ENCODE data around the gene KIRREL3. TPM values are rescaled to one million over a fixed set of nuclear protein-coding genes. Genes with fewer than 3 reads are reported as not detected.

The KIRREL3 gene
- total and polyA plus RNA-seq, 2 donors (not counting 3 experiments of a cell fraction or from before 2014, with no cell fraction given): not detected

DNA sequence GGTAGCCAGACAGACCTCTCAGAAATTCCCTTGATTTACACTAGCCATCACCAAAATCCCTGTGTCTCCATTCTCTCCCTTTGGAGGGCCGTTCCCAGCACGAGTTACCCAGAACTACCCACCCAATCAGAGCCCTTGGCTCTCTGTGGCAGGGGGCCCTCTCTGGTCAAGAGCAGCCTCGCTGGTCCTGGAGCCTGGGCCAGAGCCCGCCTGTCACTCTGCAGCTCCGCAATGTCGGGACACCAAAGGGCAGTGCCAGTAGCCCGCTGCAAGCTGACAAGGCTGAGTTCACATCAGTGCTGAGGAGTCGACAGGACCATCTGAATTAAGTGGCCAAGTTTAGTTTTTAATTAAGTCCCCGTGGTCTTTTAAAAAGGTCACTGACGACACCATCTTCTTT lies 403.5 kb downstream of the KIRREL3 start:
- dilution Hi-C loops (cut with MboI; ENCODE audit: extremely low pct_ligation_motif_present, low sequenced_read_pairs): no loop called here
- CTCF ChIA-PET: interaction anchor here (1.0 kb wide), 1 partner anchor 9 kb away, joined by 3 read pairs; no protein-coding TSS in a partner anchor

More for the DNA sequence above, 403.5 kb downstream of the KIRREL3 start:
- Histone ChIP-seq H3K4me3 (replicated peaks in 1 of 3; ENCODE audit: insufficient read depth in 1 of 3, low read depth in 1 of 3, low read length in 3 of 3) (no peak overlapping the region), H3K9ac (replicated peaks; ENCODE audit: extremely low read depth, insufficient read depth, low read length) (no peak overlapping the region), H4K20me1 (replicated peaks; ENCODE audit: control insufficient read depth, extremely low read depth, insufficient read depth, low read length) (no peaks in the 10 kb centered on the region), H3K9me1 (replicated peaks; ENCODE audit: control insufficient read depth, extremely low read depth, insufficient read depth, low read length) (no peaks in the 10 kb centered on the region), H3K36me3 (ENCODE audit: control insufficient read depth in 2 of 2, extremely low read depth in 1 of 2, insufficient read depth in 2 of 2, low read length in 2 of 2) (no peaks in the 10 kb centered on the region), H3K4me1 (ENCODE audit: control insufficient read depth, extremely low read depth, insufficient read depth, low read length) (no peaks in the 10 kb centered on the region), H3K9me3 (replicated peaks; ENCODE audit: control insufficient read depth, insufficient read depth, low read length) (no peaks in the 10 kb centered on the region), H3K27ac (ENCODE audit: insufficient read depth, low read depth, low read length) (no peak overlapping the region), H2AFZ (ENCODE audit: low read depth, low read length) (no peak overlapping the region), H3K27me3 (ENCODE audit: control insufficient read depth in 2 of 2, insufficient read depth in 2 of 2, low read length in 2 of 2) (no peaks in the 10 kb centered on the region), H3K4me2 (ENCODE audit: insufficient read depth, low read length) (no peak overlapping the region), H3K79me2 (ENCODE audit: control insufficient read depth, insufficient read depth, low read length) (no peaks in the 10 kb centered on the region)
- BruUV-seq (replicated peaks): no TSS peak
- TF ChIP-seq, protein P1, sequence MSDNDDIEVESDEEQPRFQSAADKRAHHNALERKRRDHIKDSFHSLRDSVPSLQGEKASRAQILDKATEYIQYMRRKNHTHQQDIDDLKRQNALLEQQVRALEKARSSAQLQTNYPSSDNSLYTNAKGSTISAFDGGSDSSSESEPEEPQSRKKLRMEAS (IDR thresholded peaks at IDR 0.05; ENCODE audit: insufficient read depth, insufficient read length): no peak
- no peak for TF ChIP-seq GATA2 (IDR thresholded peaks at IDR 0.05; ENCODE audit: insufficient read depth, insufficient read length, low read depth, low read length)
- TF ChIP-seq EZH2 (IDR thresholded peaks at IDR 0.05; ENCODE audit: borderline replicate concordance, low read depth, low read length, severe bottlenecking): no peak
- TF ChIP-seq FOS (IDR thresholded peaks at IDR 0.05; ENCODE audit: borderline replicate concordance, insufficient read depth, low read length): no peak
- TF ChIP-seq CTCF (IDR thresholded peaks at IDR 0.05; ENCODE audit: extremely low read depth in 1 of 2, insufficient read depth in 1 of 2, low read depth in 1 of 2, low read length in 2 of 2): no peak
- no peak for TF ChIP-seq JUN (IDR thresholded peaks at IDR 0.05; ENCODE audit: borderline replicate concordance, insufficient read depth, insufficient read length, low read depth)
- TF ChIP-seq POLR2AphosphoS5 (IDR thresholded peaks at IDR 0.05; ENCODE audit: insufficient read depth, low read depth, low read length): no peak
- intact Hi-C loops (cut with micrococcal nuclease): no loop called here
- FAIRE-seq: no peak
- DNase-seq (ENCODE audit: low read depth, low spot score): no peak
- POLR2A ChIA-PET: no interaction called here

Data from endothelial cell of umbilical vein (primary cell).